OCI-LY7 (cell line): ENCODE results near the gene MAN1A1.
A peak's percentile ranks its signal among the peaks of the same experiment; 100 is the strongest.

Experiments used
- EZH2phosphoT487 ChIP-seq: fragments of 200-600 bp; sonication (generic); IDR thresholded peaks from 2 replicates; pipeline ENCODE4 v1.6.1; 2018; ENCODE audit warnings: low read depth, borderline replicate concordance, mild to moderate bottlenecking, mixed run types, antibody characterized with exemption, low read length, moderate library complexity, mixed read lengths
- TF ChIP-seq, protein P1 (sequence below): fragments of 200-600 bp; sonication (generic); conservative IDR thresholded peaks from 2 replicates; pipeline ENCODE4 v1.5.1; 2014; ENCODE audit warnings: mild to moderate bottlenecking, antibody characterized with exemption, low read length, moderate library complexity, mixed read lengths

DNA sequence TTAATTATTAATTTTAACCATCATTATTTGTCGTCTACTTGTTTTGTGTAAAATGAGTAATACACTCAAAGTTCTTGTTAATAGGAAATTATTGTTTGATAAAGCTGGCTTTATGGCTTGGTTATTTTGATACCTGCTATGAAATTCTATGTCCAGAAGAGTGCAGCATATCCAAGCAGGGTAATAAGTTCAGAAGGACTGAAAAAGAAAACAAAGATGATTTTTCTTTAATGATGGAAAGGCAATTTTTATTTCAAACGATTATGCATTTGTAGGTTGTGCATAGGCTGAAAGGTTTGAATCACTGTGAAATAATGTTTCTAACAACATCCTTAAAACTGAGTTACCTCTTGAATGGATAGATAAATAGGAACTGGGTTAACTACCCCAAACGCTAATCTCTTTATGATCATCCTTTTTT lies 1.4 kb upstream of the MAN1A1 start:
- TF ChIP-seq, protein P1, sequence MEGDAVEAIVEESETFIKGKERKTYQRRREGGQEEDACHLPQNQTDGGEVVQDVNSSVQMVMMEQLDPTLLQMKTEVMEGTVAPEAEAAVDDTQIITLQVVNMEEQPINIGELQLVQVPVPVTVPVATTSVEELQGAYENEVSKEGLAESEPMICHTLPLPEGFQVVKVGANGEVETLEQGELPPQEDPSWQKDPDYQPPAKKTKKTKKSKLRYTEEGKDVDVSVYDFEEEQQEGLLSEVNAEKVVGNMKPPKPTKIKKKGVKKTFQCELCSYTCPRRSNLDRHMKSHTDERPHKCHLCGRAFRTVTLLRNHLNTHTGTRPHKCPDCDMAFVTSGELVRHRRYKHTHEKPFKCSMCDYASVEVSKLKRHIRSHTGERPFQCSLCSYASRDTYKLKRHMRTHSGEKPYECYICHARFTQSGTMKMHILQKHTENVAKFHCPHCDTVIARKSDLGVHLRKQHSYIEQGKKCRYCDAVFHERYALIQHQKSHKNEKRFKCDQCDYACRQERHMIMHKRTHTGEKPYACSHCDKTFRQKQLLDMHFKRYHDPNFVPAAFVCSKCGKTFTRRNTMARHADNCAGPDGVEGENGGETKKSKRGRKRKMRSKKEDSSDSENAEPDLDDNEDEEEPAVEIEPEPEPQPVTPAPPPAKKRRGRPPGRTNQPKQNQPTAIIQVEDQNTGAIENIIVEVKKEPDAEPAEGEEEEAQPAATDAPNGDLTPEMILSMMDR: peak; percentile 97
- no peak for TF ChIP-seq EZH2phosphoT487
